ENCODE results near the gene VSX1. TPM values are rescaled to one million over a fixed set of nuclear protein-coding genes. Genes with fewer than 3 reads are reported as not detected.

VSX1 gene
- total and polyA plus RNA-seq, 2 donors (not counting 1 experiment from before 2014, with no cell fraction given): not detected

DNA sequence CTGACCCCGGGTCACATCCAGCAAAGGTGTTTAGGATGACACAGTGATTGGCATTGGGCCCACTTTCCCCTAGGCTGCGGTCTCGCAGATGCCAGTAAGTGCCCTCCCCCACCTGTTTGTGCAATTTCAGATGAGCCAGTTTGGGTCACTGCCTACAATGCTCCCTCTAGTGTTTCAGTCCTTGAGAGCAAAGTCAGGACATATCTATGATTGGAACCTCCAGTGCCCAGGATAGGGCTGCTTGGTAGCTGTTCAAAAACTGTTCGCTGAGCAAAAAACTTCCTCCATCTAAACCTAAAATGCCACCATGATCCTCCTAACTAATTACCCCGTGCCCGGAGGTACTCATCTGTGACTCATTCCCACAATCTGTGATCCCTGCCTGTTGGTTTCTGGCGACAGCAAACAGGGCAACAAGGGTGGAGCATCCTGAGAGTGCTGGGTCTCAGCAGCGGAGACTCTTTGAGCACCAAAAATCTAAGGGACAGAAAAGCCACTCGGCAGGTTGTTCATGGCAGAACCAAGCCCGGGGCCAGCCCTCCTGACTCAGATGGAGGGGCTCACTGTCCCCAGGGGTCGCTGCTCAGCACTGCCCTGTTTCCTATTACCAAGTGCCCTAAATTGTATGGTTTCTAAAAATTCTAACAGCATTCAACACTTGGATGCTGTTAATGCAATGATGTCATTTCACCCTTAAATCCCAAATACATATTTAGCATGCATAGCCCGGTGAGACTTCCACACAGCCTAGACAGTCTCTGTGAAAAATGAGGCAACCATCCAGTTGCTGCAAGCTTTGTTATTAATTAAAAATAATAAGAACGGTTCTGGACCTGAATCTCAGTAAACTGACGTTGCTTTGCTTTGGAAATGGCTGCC is 5.0 kb downstream of the VSX1 start:
- TF ChIP-seq CTCF (conservative IDR thresholded peaks at IDR 0.05 in 1 of 2, IDR thresholded peaks at IDR 0.05 in 1 of 2; ENCODE audit: low read depth in 1 of 2, low read length in 2 of 2) (no peak), EZH2 (IDR thresholded peaks at IDR 0.05; ENCODE audit: low read length, missing control alignments) (no peak)
- H3K9me3 ChIP-seq (ENCODE audit: control insufficient read depth, insufficient read depth, low read depth, low read length): no peaks in the 10 kb centered on the region
- H3K36me3 ChIP-seq (ENCODE audit: control insufficient read depth, insufficient read depth, low read length): no peaks in the 10 kb centered on the region
- no peaks in the 10 kb centered on the region for H4K20me1 ChIP-seq (ENCODE audit: control insufficient read depth, extremely low read depth, insufficient read depth, low read length)
- no peaks in the 10 kb centered on the region for H3K79me2 ChIP-seq (ENCODE audit: control insufficient read depth, insufficient read depth, low read length)
- no peak overlapping the region for H2AFZ ChIP-seq (ENCODE audit: low read length)
- no peaks in the 10 kb centered on the region for H3K4me1 ChIP-seq (ENCODE audit: control insufficient read depth, extremely low read depth, insufficient read depth, low read length)
- H3K27ac ChIP-seq (ENCODE audit: insufficient read depth, low read length): no peak overlapping the region
- no peak overlapping the region for H3K4me2 ChIP-seq (ENCODE audit: extremely low read depth, insufficient read depth, low read length)
- no peak overlapping the region for H3K9ac ChIP-seq (ENCODE audit: insufficient read depth, low read length)
- no peak overlapping the region for H3K4me3 ChIP-seq (replicated peaks in 1 of 4; ENCODE audit: control extremely low read depth in 1 of 4, insufficient read depth in 1 of 4, low read depth in 3 of 4, low read length in 4 of 4)
- peak in 1 of 2 donors; percentile 9 for DNase-seq (ENCODE audit: low read depth in 2 of 2)
- peaks cover 64% of the 10 kb centered on the region for H3K27me3 ChIP-seq (ENCODE audit: control insufficient read depth, insufficient read depth, low read length)

GRCh38 chr20:25076201-25076600 is 5.7 kb downstream of the VSX1 start:
- Histone ChIP-seq H3K27ac (ENCODE audit: insufficient read depth, low read length) (no peak overlapping the region), H4K20me1 (ENCODE audit: control insufficient read depth, extremely low read depth, insufficient read depth, low read length) (no peaks in the 10 kb centered on the region), H3K4me1 (ENCODE audit: control insufficient read depth, extremely low read depth, insufficient read depth, low read length) (no peaks in the 10 kb centered on the region), H3K4me3 (replicated peaks in 1 of 4; ENCODE audit: control extremely low read depth in 1 of 4, insufficient read depth in 1 of 4, low read depth in 3 of 4, low read length in 4 of 4) (no peak overlapping the region), H3K9me3 (ENCODE audit: control insufficient read depth, insufficient read depth, low read depth, low read length) (no peaks in the 10 kb centered on the region), H3K36me3 (ENCODE audit: control insufficient read depth, insufficient read depth, low read length) (no peaks in the 10 kb centered on the region), H3K4me2 (ENCODE audit: extremely low read depth, insufficient read depth, low read length) (no peak overlapping the region), H3K9ac (ENCODE audit: insufficient read depth, low read length) (no peak overlapping the region), H2AFZ (ENCODE audit: low read length) (no peak overlapping the region), H3K79me2 (ENCODE audit: control insufficient read depth, insufficient read depth, low read length) (no peaks in the 10 kb centered on the region), H3K27me3 (ENCODE audit: control insufficient read depth, insufficient read depth, low read length) (peaks cover 64% of the 10 kb centered on the region)
- DNase-seq (ENCODE audit: low read depth in 2 of 2): peak in 1 of 2 donors; percentile 27
- TF ChIP-seq CTCF (conservative IDR thresholded peaks at IDR 0.05 in 1 of 2, IDR thresholded peaks at IDR 0.05 in 1 of 2; ENCODE audit: low read depth in 1 of 2, low read length in 2 of 2) (no peak), EZH2 (IDR thresholded peaks at IDR 0.05; ENCODE audit: low read length, missing control alignments) (no peak)

DNA sequence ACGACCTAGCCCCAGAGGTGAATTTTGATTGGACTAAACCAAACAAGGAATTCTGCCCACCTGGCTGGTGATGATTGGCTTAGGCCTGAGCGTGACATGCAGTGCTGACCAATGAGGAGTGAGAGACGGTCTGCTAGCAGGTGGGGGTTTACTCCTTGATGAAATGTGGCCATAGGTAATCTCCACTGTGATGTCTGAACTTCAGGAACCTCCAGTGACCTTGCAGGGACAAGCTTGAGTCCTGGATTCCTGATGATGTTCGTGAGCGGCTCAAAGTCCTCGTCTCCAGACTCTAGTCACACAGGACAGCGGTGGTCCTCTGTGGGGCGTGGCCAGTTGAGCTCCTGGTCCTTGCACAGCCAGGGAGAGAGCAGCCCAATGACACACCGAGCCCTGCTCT is 8.4 kb downstream of the VSX1 start:
- H3K27ac ChIP-seq (ENCODE audit: insufficient read depth, low read length): no peak overlapping the region
- no peak overlapping the region for H2AFZ ChIP-seq (ENCODE audit: low read length)
- H3K79me2 ChIP-seq (ENCODE audit: control insufficient read depth, insufficient read depth, low read length): no peaks in the 10 kb centered on the region
- peaks cover 50% of the 10 kb centered on the region for H3K27me3 ChIP-seq (ENCODE audit: control insufficient read depth, insufficient read depth, low read length)
- H3K4me2 ChIP-seq (ENCODE audit: extremely low read depth, insufficient read depth, low read length): no peak overlapping the region
- no peaks in the 10 kb centered on the region for H3K36me3 ChIP-seq (ENCODE audit: control insufficient read depth, insufficient read depth, low read length)
- H3K9me3 ChIP-seq (ENCODE audit: control insufficient read depth, insufficient read depth, low read depth, low read length): no peaks in the 10 kb centered on the region
- no peak for DNase-seq (ENCODE audit: low read depth in 2 of 2)
- TF ChIP-seq EZH2 (IDR thresholded peaks at IDR 0.05; ENCODE audit: low read length, missing control alignments): no peak
- TF ChIP-seq CTCF (conservative IDR thresholded peaks at IDR 0.05 in 1 of 2, IDR thresholded peaks at IDR 0.05 in 1 of 2; ENCODE audit: low read depth in 1 of 2, low read length in 2 of 2): no peak
- H3K4me3 ChIP-seq (replicated peaks in 1 of 4; ENCODE audit: control extremely low read depth in 1 of 4, insufficient read depth in 1 of 4, low read depth in 3 of 4, low read length in 4 of 4): no peak overlapping the region
- no peaks in the 10 kb centered on the region for H4K20me1 ChIP-seq (ENCODE audit: control insufficient read depth, extremely low read depth, insufficient read depth, low read length)
- no peak overlapping the region for H3K9ac ChIP-seq (ENCODE audit: insufficient read depth, low read length)
- H3K4me1 ChIP-seq (ENCODE audit: control insufficient read depth, extremely low read depth, insufficient read depth, low read length): no peaks in the 10 kb centered on the region
